Esophagus squamous epithelium (tissue), 4 donors: ENCODE measurements around the gene ANK2.

Experiments used
- CTCF ChIP-seq, 6 experiments: fragments of 450-650 bp in 4 of 6; fragments of 200-600 bp in 2 of 6; sonication (generic) in 2 of 6; IDR thresholded peaks; one replicate each; pipeline ENCODE4 v1.5.1; 2016 to 2019; ENCODE audit warnings: antibody characterized with exemption in 6 of 6, mild to moderate bottlenecking in 4 of 6, moderate library complexity in 4 of 6
- POLR2A ChIP-seq, 4 donors: fragments of 450-650 bp; IDR thresholded peaks; one replicate each; pipeline ENCODE4 v1.6.1; 2017; ENCODE audit warnings: antibody characterized with exemption in 4 of 4, mild to moderate bottlenecking in 4 of 4, moderate library complexity in 3 of 4

- TF ChIP-seq POLR2A (IDR thresholded peaks at IDR 0.05) (no peak), CTCF (IDR thresholded peaks at IDR 0.05) (no peak)
Observed at GRCh38 chr4:113212613-113213012, 163.2 kb downstream of the ANK2 start.
